Stimulated activated CD8-positive, alpha-beta memory T cell treated with anti-CD3 and anti-CD28 coated beads, Interleukin-15, amount 100 ng/mL, for 4 hours (primary cell): ENCODE results near the gene SCARF2.
A peak's percentile ranks its signal among the peaks of the same experiment; 100 is the strongest.
"Not testable (repeated sequence)": the region's sequence is repeated elsewhere in the genome, so short reads cannot be mapped to it uniquely, and the experiment has no call there.

ENCODE experiments used
- DNase-seq, 2 donors: peaks; one replicate each; pipeline ENCODE4 v3.0.0-alpha.2; 2020; ENCODE audit warnings: low read depth in 2 of 2

SCARF2 gene

GRCh38 chr22:20395181-20395906 lies 42.3 kb downstream of the SCARF2 start:
- no peak for DNase-seq

GRCh38 chr22:20393705-20394476 lies 43.7 kb downstream of the SCARF2 start, which contains the start of gene ZNF74:
Gene ZNF74, plus strand, starts transcription at chr22:20394151. Its CDS starts 478 bp downstream, at chr22:20394629.
- peak; percentile 60 to 62 for DNase-seq

GRCh38 chr22:20392983-20393704 lies 44.5 kb downstream of the SCARF2 start:
- no peak for DNase-seq

- DNase-seq = not testable (repeated sequence)
Observed at GRCh38 chr22:20392365-20392881, 45.2 kb downstream of the SCARF2 start.

GRCh38 chr22:20391222-20391621 lies 46.4 kb downstream of the SCARF2 start:
- no peak for DNase-seq

GRCh38 chr22:20390394-20390907 lies 47.2 kb downstream of the SCARF2 start:
- DNase-seq = no peak

- DNase-seq = no peak
Observed at GRCh38 chr22:20389288-20389687, 48.3 kb downstream of the SCARF2 start.

GRCh38 chr22:20388200-20388599 lies 49.4 kb downstream of the SCARF2 start:
- DNase-seq = no peak

- DNase-seq = no peak
Observed at GRCh38 chr22:20386972-20387371, 50.7 kb downstream of the SCARF2 start.

GRCh38 chr22:20386336-20386735 lies 51.3 kb downstream of the SCARF2 start:
- no peak for DNase-seq

GRCh38 chr22:20384865-20385264 lies 52.8 kb downstream of the SCARF2 start:
- no peak for DNase-seq

GRCh38 chr22:20384171-20384570 lies 53.5 kb downstream of the SCARF2 start:
- no peak for DNase-seq

GRCh38 chr22:20383538-20383937 lies 54.1 kb downstream of the SCARF2 start:
- DNase-seq = no peak

- DNase-seq = no peak
Observed at GRCh38 chr22:20380486-20380885, 57.1 kb downstream of the SCARF2 start.

- not testable (repeated sequence) for DNase-seq
Observed at GRCh38 chr22:20378684-20379083, 58.9 kb downstream of the SCARF2 start.

GRCh38 chr22:20378110-20378509 lies 59.5 kb downstream of the SCARF2 start:
- DNase-seq = no peak

- not testable (repeated sequence) for DNase-seq
Observed at GRCh38 chr22:20376983-20377382, 60.6 kb downstream of the SCARF2 start.

GRCh38 chr22:20376281-20376680 lies 61.3 kb downstream of the SCARF2 start:
- not testable (repeated sequence) for DNase-seq
